GM21786 (cell line): ENCODE results near the gene TBL3.
"Not testable (repeated sequence)": the region's sequence is repeated elsewhere in the genome, so short reads cannot be mapped to it uniquely, and the experiment has no call there.

ENCODE experiments used
- ATAC-seq: cut with Tn5 transposase; IDR thresholded peaks from one replicate; pipeline ENCODE4 v1.9.1; 2021; ENCODE audit not compliant: unreplicated experiment

Gene TBL3

GRCh38 chr16:1998852-1999801, 27.3 kb downstream of the TBL3 start:
- ATAC-seq: no peak

GRCh38 chr16:1999866-2000514, 28.1 kb downstream of the TBL3 start:
- no peak for ATAC-seq

GRCh38 chr16:2001035-2001434, 29.2 kb downstream of the TBL3 start:
- ATAC-seq: no peak

GRCh38 chr16:2001456-2002355, 29.9 kb downstream of the TBL3 start:
- no peak for ATAC-seq

GRCh38 chr16:2002406-2003230, 30.8 kb downstream of the TBL3 start:
- ATAC-seq: no peak

GRCh38 chr16:2003231-2003826, 31.5 kb downstream of the TBL3 start:
- no peak for ATAC-seq

- ATAC-seq: peak; percentile 71
Measured at GRCh38 chr16:2003827-2004641, 32.2 kb downstream of the TBL3 start.

GRCh38 chr16:2004795-2005517, 33.1 kb downstream of the TBL3 start:
- ATAC-seq: no peak

- no peak for ATAC-seq
Measured at GRCh38 chr16:2005646-2006045, 33.8 kb downstream of the TBL3 start.

GRCh38 chr16:2006317-2006716, 34.5 kb downstream of the TBL3 start:
- ATAC-seq: no peak

- no peak for ATAC-seq
Measured at GRCh38 chr16:2007081-2007836, 35.4 kb downstream of the TBL3 start.

GRCh38 chr16:2008009-2008526, 36.2 kb downstream of the TBL3 start:
- ATAC-seq: no peak

GRCh38 chr16:2008631-2009163, 36.8 kb downstream of the TBL3 start:
- no peak for ATAC-seq

- peak; percentile 19 for ATAC-seq
Measured at GRCh38 chr16:2009164-2009711, 37.4 kb downstream of the TBL3 start.

- ATAC-seq: peak; percentile 81
Measured at GRCh38 chr16:2009791-2010510, 38.1 kb downstream of the TBL3 start, which contains the start of gene ZNF598. Gene ZNF598 (minus strand): TSS chr16:2009821.

GRCh38 chr16:2011726-2012125, 39.9 kb downstream of the TBL3 start:
- not testable (repeated sequence) for ATAC-seq
